ENCODE results near the gene PAX8.
"Not testable (repeated sequence)": the region's sequence is repeated elsewhere in the genome, so short reads cannot be mapped to it uniquely, and the experiment has no call there.

DNA sequence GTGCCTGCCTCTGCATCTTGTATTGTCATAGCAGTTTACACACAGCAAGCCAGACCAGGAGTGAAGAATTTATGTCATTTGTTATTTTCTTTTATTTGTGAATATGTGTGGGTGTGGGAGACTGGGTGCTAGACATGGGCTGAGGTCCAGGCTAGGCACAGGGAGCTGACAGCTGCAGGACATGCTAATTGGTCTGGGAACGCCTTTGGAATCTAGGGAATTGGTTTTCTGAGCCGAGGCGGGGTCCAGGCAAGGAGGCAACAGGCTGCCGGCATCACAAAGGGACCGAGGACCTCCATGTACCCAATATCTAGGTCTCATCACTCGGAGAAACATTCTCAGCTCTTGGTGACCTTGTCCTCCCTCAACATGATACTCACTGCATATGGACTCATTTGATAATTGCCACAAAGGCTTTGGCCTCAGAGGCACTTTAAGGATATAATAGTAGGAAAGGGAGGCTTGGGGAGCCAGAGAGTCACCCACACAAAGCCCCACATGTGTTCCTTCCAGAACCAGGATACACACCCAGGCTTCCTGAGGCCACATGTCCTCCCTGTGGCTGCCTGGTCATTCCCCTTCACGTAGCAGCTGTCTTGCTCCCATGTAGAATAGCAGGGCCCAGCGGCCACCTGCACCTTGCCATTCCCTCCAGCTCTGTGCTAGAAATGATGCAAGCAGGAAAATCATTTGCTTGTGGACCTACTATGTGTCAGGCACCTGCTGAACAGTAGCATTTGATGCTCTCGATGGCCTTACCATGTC, 23.7 kb upstream of the PAX8 start:
- TF ChIP-seq, protein P1, sequence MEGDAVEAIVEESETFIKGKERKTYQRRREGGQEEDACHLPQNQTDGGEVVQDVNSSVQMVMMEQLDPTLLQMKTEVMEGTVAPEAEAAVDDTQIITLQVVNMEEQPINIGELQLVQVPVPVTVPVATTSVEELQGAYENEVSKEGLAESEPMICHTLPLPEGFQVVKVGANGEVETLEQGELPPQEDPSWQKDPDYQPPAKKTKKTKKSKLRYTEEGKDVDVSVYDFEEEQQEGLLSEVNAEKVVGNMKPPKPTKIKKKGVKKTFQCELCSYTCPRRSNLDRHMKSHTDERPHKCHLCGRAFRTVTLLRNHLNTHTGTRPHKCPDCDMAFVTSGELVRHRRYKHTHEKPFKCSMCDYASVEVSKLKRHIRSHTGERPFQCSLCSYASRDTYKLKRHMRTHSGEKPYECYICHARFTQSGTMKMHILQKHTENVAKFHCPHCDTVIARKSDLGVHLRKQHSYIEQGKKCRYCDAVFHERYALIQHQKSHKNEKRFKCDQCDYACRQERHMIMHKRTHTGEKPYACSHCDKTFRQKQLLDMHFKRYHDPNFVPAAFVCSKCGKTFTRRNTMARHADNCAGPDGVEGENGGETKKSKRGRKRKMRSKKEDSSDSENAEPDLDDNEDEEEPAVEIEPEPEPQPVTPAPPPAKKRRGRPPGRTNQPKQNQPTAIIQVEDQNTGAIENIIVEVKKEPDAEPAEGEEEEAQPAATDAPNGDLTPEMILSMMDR (IDR thresholded peaks at IDR 0.05): not testable (repeated sequence)
- not testable (repeated sequence) for TF ChIP-seq EZH2 (IDR thresholded peaks at IDR 0.05; ENCODE audit: borderline replicate concordance, insufficient read depth, low read depth, low read length, poor library complexity, severe bottlenecking)
